ENCODE measurements around the gene PDXK.

- TF ChIP-seq CTCF (conservative IDR thresholded peaks at IDR 0.05; ENCODE audit: low read depth, low read length) (no peak), EZH2 (IDR thresholded peaks at IDR 0.05; ENCODE audit: borderline replicate concordance, low read depth, low read length, poor library complexity, severe bottlenecking) (no peak)
Observed at GRCh38 chr21:43688906-43689305, 30.0 kb upstream of the PDXK start.

All from A673 (cell line).